Effector memory CD4-positive, alpha-beta T cell (primary cell): ENCODE results near the gene COL16A1.

Source experiments
- DNase-seq, 3 donors: peaks; one replicate each; pipeline ENCODE4 v3.0.0-alpha.2; 2020
- H3K27ac ChIP-seq: 2 replicates; pipeline ENCODE4 v1.7.0; 2013; ENCODE audit warnings: mild to moderate bottlenecking, low read length, moderate library complexity; ENCODE audit not compliant: insufficient read depth, poor library complexity, severe bottlenecking
- H3K27me3 ChIP-seq: replicated peaks from 2 replicates; pipeline ENCODE4 v1.7.0; 2013; ENCODE audit warnings: mild to moderate bottlenecking, low read length; ENCODE audit not compliant: insufficient read depth, control insufficient read depth, poor library complexity, severe bottlenecking
- H3K36me3 ChIP-seq: 2 replicates; pipeline ENCODE4 v1.7.0; 2013; ENCODE audit warnings: mild to moderate bottlenecking, low read length, moderate library complexity; ENCODE audit not compliant: control insufficient read depth, insufficient read depth
- H3K4me1 ChIP-seq: 2 replicates; pipeline ENCODE4 v1.7.0; 2013; ENCODE audit warnings: low read length, mild to moderate bottlenecking; ENCODE audit not compliant: control insufficient read depth, insufficient read depth, poor library complexity, severe bottlenecking
- H3K4me3 ChIP-seq: 2 replicates; pipeline ENCODE4 v1.7.0; 2013; ENCODE audit warnings: low read length, low read depth, mild to moderate bottlenecking; ENCODE audit not compliant: insufficient read depth, poor library complexity, severe bottlenecking
- H3K9me3 ChIP-seq: 2 replicates; pipeline ENCODE4 v1.7.0; 2013; ENCODE audit warnings: mild to moderate bottlenecking, low read length, moderate library complexity; ENCODE audit not compliant: control insufficient read depth

COL16A1 gene

GRCh38 chr1:31745946-31746670 lies 42.3 kb upstream of the COL16A1 start:
- Histone ChIP-seq H3K36me3 (no peaks in the 10 kb centered on the region), H3K27ac (no peak overlapping the region), H3K27me3 (no peaks in the 10 kb centered on the region), H3K4me1 (peaks cover 3% of the 10 kb centered on the region), H3K4me3 (no peak overlapping the region), H3K9me3 (no peaks in the 10 kb centered on the region)
- no peak for DNase-seq

DNA sequence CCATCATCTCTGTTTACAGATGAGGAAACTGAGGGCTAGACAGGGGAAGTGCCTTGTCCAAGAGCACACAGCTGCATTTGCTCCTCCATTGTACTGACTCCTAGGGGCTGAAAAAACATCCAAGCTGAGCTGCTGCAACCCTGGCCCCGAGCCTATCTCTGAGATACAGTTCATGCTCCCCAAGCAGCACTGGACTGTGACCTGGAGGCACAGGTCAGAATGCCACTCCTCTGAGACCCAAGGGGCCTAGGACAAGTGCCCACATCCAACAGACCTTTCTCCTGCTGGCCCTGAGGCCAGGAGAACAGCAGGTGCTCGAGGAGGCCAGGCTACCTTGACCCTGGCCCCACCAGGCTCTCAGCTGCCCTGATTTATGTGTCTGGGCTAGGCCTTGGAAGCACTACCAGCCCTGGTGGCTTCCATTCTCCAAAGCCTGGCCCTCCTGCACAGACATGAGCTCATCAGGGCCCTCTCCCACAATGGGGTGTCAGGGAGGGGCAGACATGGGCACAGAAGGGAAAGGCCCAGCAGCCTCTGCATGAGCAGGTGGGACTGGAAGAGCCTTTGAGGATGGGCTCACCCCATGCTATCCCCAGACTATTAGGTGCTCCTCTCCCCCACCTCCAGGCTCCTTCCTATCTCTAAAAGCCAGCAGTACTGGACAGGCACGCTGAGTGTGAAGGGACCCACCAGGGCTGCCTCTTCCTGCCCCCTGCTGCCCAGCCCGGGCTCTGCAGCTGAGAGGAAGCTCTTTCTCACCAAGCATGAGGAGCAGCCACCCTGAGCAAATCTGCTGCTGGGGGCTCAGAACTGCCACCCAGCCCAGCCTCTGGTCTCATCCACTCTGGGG lies 41.5 kb upstream of the COL16A1 start:
- no peaks in the 10 kb centered on the region for H3K9me3 ChIP-seq
- H3K4me3 ChIP-seq: no peak overlapping the region
- DNase-seq: peak in 1 of 3 donors; percentile 28
- no peak overlapping the region for H3K27ac ChIP-seq
- no peaks in the 10 kb centered on the region for H3K27me3 ChIP-seq
- no peaks in the 10 kb centered on the region for H3K4me1 ChIP-seq
- no peaks in the 10 kb centered on the region for H3K36me3 ChIP-seq

DNA sequence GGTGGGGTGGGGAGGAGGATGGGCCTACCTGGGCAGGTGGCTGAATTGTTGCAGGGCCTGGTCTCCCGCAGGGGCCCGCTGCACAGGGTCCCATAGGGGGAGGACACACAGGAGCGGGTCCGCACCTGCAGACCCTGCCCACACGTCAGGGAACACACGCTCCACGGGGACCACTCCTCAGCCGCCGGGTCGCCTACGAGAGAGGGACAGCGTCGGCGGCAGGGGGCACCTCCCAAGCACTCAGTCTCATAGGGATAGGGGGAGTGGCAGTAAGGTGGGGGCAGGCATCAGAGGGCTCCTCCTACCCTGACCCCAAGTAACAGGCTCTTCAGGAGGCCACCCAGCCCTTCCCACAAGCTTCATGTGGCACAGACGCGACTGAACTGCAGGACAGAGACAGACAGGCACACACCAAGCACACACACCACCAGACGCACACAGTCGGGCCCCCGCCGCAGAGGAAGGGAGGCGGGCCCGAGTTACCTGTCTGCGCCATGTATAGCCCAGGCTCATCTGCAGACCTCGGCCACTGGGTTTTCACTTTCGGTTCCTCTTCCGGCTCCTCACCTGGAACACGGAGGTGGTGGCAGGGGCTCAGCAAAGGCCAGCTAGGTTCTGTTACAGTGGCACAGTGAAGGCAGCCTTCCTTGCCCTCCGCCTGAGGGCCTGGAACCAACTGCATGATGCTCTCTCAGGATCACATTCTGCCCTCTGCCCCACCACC lies 40.5 kb upstream of the COL16A1 start:
- no peaks in the 10 kb centered on the region for H3K27me3 ChIP-seq
- peaks cover 6% of the 10 kb centered on the region for H3K4me1 ChIP-seq
- H3K36me3 ChIP-seq: no peaks in the 10 kb centered on the region
- no peak overlapping the region for H3K4me3 ChIP-seq
- H3K9me3 ChIP-seq: no peaks in the 10 kb centered on the region
- H3K27ac ChIP-seq: no peak overlapping the region
- DNase-seq: no peak

- Histone ChIP-seq H3K4me3 (no peak overlapping the region), H3K4me1 (peaks cover 7% of the 10 kb centered on the region), H3K36me3 (no peaks in the 10 kb centered on the region), H3K27ac (no peak overlapping the region), H3K9me3 (no peaks in the 10 kb centered on the region), H3K27me3 (no peaks in the 10 kb centered on the region)
- DNase-seq: no peak
Measured at GRCh38 chr1:31742462-31743212, 38.8 kb upstream of the COL16A1 start.

DNA sequence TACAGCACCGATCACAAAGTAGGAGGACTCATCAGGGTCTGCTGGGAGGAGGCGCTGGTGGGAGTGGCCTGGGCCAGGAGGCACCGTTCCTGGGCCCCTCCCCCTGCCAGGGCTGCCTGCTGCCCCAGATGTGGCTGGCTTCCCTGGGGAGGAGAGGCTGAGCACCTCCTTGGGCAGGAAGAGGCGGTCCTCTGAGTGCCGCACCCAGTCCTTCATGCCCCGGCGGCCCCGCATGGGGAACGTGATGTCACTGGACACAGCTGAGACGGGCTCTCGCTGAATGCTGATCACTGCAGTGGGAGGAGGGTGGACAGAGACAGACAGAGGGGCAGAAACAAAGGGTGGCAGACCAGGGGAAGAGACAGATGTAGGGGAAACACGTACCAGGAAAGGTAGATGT lies 35.5 kb upstream of the COL16A1 start:
- no peaks in the 10 kb centered on the region for H3K36me3 ChIP-seq
- no peaks in the 10 kb centered on the region for H3K27me3 ChIP-seq
- H3K9me3 ChIP-seq: no peaks in the 10 kb centered on the region
- peak in 2 of 3 donors; percentile 17 to 29 for DNase-seq
- H3K27ac ChIP-seq: no peak overlapping the region
- no peak overlapping the region for H3K4me3 ChIP-seq
- H3K4me1 ChIP-seq: peaks cover 7% of the 10 kb centered on the region

GRCh38 chr1:31736675-31737074 lies 32.9 kb upstream of the COL16A1 start:
- Histone ChIP-seq H3K36me3 (no peaks in the 10 kb centered on the region), H3K9me3 (no peaks in the 10 kb centered on the region), H3K27ac (no peak overlapping the region), H3K4me3 (no peak overlapping the region), H3K27me3 (no peaks in the 10 kb centered on the region), H3K4me1 (peaks cover 7% of the 10 kb centered on the region)
- DNase-seq: no peak

GRCh38 chr1:31735571-31735970 lies 31.8 kb upstream of the COL16A1 start:
- no peaks in the 10 kb centered on the region for H3K27me3 ChIP-seq
- no peak overlapping the region for H3K4me3 ChIP-seq
- no peaks in the 10 kb centered on the region for H3K9me3 ChIP-seq
- H3K27ac ChIP-seq: no peak overlapping the region
- H3K4me1 ChIP-seq: peaks cover 7% of the 10 kb centered on the region
- H3K36me3 ChIP-seq: no peaks in the 10 kb centered on the region
- DNase-seq: no peak

DNA sequence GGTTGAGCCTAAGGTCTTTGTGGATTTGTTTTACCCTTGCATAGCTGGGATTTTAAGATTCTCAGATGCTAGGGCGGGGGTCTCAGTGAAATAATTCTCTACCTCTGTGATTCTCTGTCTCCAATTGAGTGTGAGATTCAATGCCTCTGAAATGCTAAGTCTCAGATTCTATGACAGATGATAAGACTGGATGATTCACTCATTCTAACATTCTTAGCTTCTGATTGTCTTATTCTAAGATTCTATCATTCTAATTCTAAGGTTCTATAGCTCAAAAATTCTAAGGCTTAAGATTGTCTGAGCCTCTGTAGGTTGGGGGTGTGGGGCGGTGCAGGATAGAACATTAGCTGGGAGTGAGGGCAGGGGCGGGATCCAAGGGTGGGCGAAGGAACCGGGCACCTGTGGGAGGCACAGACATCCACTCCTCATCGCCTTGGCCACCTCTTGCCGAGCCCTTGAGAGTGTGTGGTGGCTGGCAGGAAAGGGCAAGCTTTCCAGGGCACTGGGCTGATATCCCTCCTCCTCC lies 30.8 kb upstream of the COL16A1 start:
- Histone ChIP-seq H3K4me3 (no peak overlapping the region), H3K4me1 (peaks cover 4% of the 10 kb centered on the region), H3K36me3 (no peaks in the 10 kb centered on the region), H3K27me3 (no peaks in the 10 kb centered on the region), H3K9me3 (no peaks in the 10 kb centered on the region), H3K27ac (no peak overlapping the region)
- no peak for DNase-seq

GRCh38 chr1:31733389-31734219 lies 29.8 kb upstream of the COL16A1 start:
- H3K4me1 ChIP-seq: no peaks in the 10 kb centered on the region
- H3K27me3 ChIP-seq: no peaks in the 10 kb centered on the region
- DNase-seq: no peak
- H3K4me3 ChIP-seq: no peak overlapping the region
- no peaks in the 10 kb centered on the region for H3K9me3 ChIP-seq
- no peak overlapping the region for H3K27ac ChIP-seq
- no peaks in the 10 kb centered on the region for H3K36me3 ChIP-seq
